Medulla oblongata (tissue), 1 donor: ENCODE measurements around the gene KCNMB2.

ENCODE experiments used
- DNase-seq: peaks from one replicate; pipeline ENCODE4 v3.0.0-alpha.2; 2015; ENCODE audit errors: extremely low spot score

KCNMB2 gene

GRCh38 chr3:178646186-178646862 lies 110.1 kb downstream of the KCNMB2 start:
- DNase-seq: peak; percentile 56

- no peak for DNase-seq
Measured at GRCh38 chr3:178655488-178655887, 119.3 kb downstream of the KCNMB2 start.

- DNase-seq: no peak
Measured at GRCh38 chr3:178658694-178659325, 122.6 kb downstream of the KCNMB2 start.

GRCh38 chr3:178663201-178663934 lies 127.1 kb downstream of the KCNMB2 start:
- no peak for DNase-seq

- DNase-seq: no peak
Measured at GRCh38 chr3:178665747-178666146, 129.5 kb downstream of the KCNMB2 start.

- no peak for DNase-seq
Measured at GRCh38 chr3:178669022-178669601, 132.9 kb downstream of the KCNMB2 start.

GRCh38 chr3:178669758-178670157 lies 133.5 kb downstream of the KCNMB2 start:
- no peak for DNase-seq

- no peak for DNase-seq
Measured at GRCh38 chr3:178671377-178671776, 135.1 kb downstream of the KCNMB2 start.

GRCh38 chr3:178671791-178672190 lies 135.6 kb downstream of the KCNMB2 start:
- DNase-seq: peak; percentile 8

GRCh38 chr3:178672275-178672674 lies 136.0 kb downstream of the KCNMB2 start:
- no peak for DNase-seq

GRCh38 chr3:178673529-178673928 lies 137.3 kb downstream of the KCNMB2 start:
- no peak for DNase-seq

GRCh38 chr3:178676077-178676476 lies 139.8 kb downstream of the KCNMB2 start:
- DNase-seq: no peak

GRCh38 chr3:178676942-178677790 lies 140.9 kb downstream of the KCNMB2 start:
- no peak for DNase-seq

GRCh38 chr3:178677961-178678360 lies 141.7 kb downstream of the KCNMB2 start:
- no peak for DNase-seq

- DNase-seq: no peak
Measured at GRCh38 chr3:178680037-178680436, 143.8 kb downstream of the KCNMB2 start.

- no peak for DNase-seq
Measured at GRCh38 chr3:178680489-178680888, 144.3 kb downstream of the KCNMB2 start.

GRCh38 chr3:178684881-178685590 lies 148.8 kb downstream of the KCNMB2 start:
- DNase-seq: no peak

GRCh38 chr3:178685591-178685906 lies 149.3 kb downstream of the KCNMB2 start:
- DNase-seq: no peak

- no peak for DNase-seq
Measured at GRCh38 chr3:178686826-178687225, 150.6 kb downstream of the KCNMB2 start.

- DNase-seq: no peak
Measured at GRCh38 chr3:178690571-178690970, 154.3 kb downstream of the KCNMB2 start.

- DNase-seq: no peak
Measured at GRCh38 chr3:178699364-178699763, 163.1 kb downstream of the KCNMB2 start.
